ACC112 (cell line): ENCODE results near the gene PRDM16.

ENCODE experiments used
- H2AFZ ChIP-seq: fragments of 200-600 bp; sonication (generic); one replicate; pipeline ENCODE4 v1.6.0; 2017; ENCODE audit warnings: antibody characterized with exemption, low read length; ENCODE audit not compliant: unreplicated experiment
- H3K27ac ChIP-seq: fragments of 200-600 bp; sonication (generic); 2 replicates; pipeline ENCODE4 v1.5.1; 2014; ENCODE audit warnings: low read depth, mild to moderate bottlenecking, antibody characterized with exemption, low read length, moderate library complexity
- H3K27me3 ChIP-seq: fragments of 200-600 bp; sonication (generic); 2 replicates; pipeline ENCODE4 v1.6.1; 2014; ENCODE audit warnings: mild to moderate bottlenecking, antibody characterized with exemption, low read length, moderate library complexity, mixed read lengths; ENCODE audit not compliant: insufficient read depth
- H3K36me3 ChIP-seq: fragments of 200-600 bp; sonication (generic); 2 replicates; pipeline ENCODE4 v1.6.1; 2016; ENCODE audit warnings: mild to moderate bottlenecking, antibody characterized with exemption, low read length, moderate library complexity, mixed read lengths; ENCODE audit not compliant: insufficient read depth
- H3K4me1 ChIP-seq: fragments of 200-600 bp; sonication (generic); one replicate; pipeline ENCODE4 v1.6.1; 2016; ENCODE audit warnings: low read length, mixed read lengths; ENCODE audit not compliant: insufficient read depth, unreplicated experiment, control insufficient read depth
- H3K4me3 ChIP-seq: fragments of 200-600 bp; sonication (generic); 2 replicates; pipeline ENCODE4 v1.5.1; 2014; ENCODE audit warnings: mild to moderate bottlenecking, low read depth, low read length
- H3K79me2 ChIP-seq: fragments of 200-600 bp; sonication (generic); one replicate; pipeline ENCODE4 v1.6.0; 2016; ENCODE audit warnings: low read length; ENCODE audit not compliant: control insufficient read depth, unreplicated experiment, insufficient read depth

The PRDM16 gene

DNA sequence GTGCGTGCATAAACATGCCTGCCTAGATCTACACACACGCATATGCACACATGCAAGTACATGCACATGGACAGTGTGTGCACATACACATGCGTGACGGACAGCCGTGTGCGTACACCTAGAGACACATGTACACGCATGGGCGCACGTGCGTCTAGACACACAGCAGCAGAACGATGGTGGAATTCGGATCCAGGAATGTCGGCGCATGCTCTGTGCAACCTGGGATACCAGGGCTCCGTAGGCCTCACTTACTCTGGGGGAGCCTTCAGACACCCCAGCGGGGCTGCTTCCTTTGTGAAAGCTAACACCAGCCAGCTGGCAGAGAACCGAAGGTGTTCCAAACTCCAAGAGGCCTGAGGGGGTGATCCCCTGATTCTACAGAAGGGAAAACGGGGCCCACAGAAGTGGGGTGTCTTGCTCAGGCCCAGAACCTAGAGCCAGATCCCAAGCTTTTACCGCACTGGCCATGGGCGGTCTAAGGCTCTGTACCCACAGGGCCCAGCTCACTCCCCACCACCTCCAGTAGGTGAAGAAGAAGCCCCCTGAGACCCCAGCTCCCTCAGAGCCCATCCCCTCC is 358.0 kb downstream of the PRDM16 start:
- Histone ChIP-seq H3K27me3 (no peaks in the 10 kb centered on the region), H3K4me1 (no peaks in the 10 kb centered on the region), H3K27ac (no peak overlapping the region), H2AFZ (no peak overlapping the region), H3K4me3 (no peak overlapping the region), H3K79me2 (no peaks in the 10 kb centered on the region), H3K36me3 (no peaks in the 10 kb centered on the region)

DNA sequence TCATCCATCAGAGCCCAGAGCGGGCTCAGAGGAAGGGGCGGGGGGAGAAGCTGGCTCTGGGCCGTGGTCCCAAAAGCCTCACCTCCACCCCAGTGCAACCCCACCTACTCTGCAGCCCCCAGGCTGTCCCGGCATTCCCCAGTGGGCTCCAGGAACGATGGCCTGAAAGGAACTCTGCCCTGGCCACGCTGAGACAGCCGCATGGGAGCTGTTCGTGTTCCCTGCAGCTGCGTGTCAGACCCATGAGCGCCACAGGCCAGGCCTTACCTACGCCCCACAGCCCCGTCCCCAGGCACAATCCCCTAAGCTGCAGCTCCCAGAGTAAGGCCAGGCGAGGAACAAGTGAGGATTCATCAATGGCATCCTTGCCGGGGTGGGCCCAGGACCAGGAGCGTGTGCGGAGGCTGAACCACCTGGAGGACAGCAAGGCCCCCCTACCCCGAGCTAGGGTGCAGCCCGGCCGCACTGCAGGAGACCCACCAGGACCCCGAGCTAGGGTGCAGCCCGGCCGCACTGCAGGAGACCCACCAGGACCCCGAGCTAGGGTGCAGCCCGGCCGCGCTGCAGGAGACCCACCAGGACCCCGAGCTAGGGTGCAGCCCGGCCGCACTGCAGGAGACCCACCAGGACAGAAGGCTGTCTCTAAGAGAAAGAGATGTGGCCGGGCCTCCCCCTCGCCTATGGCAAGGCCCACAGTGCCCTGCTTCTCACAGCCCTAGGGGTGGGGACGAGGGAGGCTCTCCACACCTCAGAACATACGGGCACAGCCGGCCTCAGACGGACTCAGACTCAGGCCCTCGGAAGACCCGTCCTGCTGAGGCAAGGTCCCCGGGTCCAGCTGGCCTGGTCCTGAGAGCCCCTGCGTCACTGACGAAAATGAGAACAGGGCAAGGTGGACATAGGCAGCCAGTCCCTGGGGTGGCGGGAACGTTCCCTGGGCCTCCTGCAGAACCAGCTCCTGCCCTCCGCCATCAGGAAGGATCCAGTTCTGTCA is 359.0 kb downstream of the PRDM16 start:
- Histone ChIP-seq H3K4me1 (no peaks in the 10 kb centered on the region), H3K27ac (no peak overlapping the region), H3K4me3 (no peak overlapping the region), H3K36me3 (no peaks in the 10 kb centered on the region), H3K27me3 (no peaks in the 10 kb centered on the region), H3K79me2 (no peaks in the 10 kb centered on the region), H2AFZ (no peak overlapping the region)

DNA sequence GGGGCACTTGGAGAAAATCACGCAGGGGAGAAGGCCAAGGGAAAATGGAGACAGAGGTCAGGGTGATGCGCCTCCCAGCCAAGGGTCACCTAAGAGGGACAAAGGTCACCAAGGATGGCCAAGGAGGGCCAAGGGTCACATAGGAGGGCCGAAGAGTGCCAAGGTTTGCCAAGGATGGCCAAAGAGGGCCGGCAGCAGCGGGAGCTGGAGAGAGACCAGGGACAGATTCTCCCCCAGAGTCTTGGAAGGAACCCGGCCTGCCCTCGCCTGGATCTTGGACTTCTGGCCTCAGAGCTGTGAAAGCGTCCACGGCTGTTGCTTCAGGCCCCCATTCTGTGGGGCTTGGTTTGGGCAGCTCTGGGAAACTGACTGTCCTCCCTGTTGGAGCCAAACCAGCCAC is 359.9 kb downstream of the PRDM16 start:
- Histone ChIP-seq H3K79me2 (no peaks in the 10 kb centered on the region), H3K36me3 (no peaks in the 10 kb centered on the region), H2AFZ (no peak overlapping the region), H3K4me3 (no peak overlapping the region), H3K4me1 (no peaks in the 10 kb centered on the region), H3K27me3 (no peaks in the 10 kb centered on the region), H3K27ac (no peak overlapping the region)

GRCh38 chr1:3429320-3429719 is 360.3 kb downstream of the PRDM16 start:
- Histone ChIP-seq H3K27ac (no peak overlapping the region), H2AFZ (no peak overlapping the region), H3K4me1 (no peaks in the 10 kb centered on the region), H3K36me3 (no peaks in the 10 kb centered on the region), H3K27me3 (no peaks in the 10 kb centered on the region), H3K79me2 (no peaks in the 10 kb centered on the region), H3K4me3 (no peak overlapping the region)

- Histone ChIP-seq H3K27ac (no peak overlapping the region), H2AFZ (no peak overlapping the region), H3K4me3 (no peak overlapping the region), H3K27me3 (no peaks in the 10 kb centered on the region), H3K36me3 (no peaks in the 10 kb centered on the region), H3K4me1 (no peaks in the 10 kb centered on the region), H3K79me2 (no peaks in the 10 kb centered on the region)
These were observed 360.8 kb downstream of the PRDM16 start for GRCh38 chr1:3429766-3430165.

GRCh38 chr1:3430406-3430805 is 361.4 kb downstream of the PRDM16 start:
- no peak overlapping the region for H3K27ac ChIP-seq
- H3K79me2 ChIP-seq: no peaks in the 10 kb centered on the region
- H2AFZ ChIP-seq: no peak overlapping the region
- no peaks in the 10 kb centered on the region for H3K4me1 ChIP-seq
- no peaks in the 10 kb centered on the region for H3K36me3 ChIP-seq
- H3K4me3 ChIP-seq: no peak overlapping the region
- no peaks in the 10 kb centered on the region for H3K27me3 ChIP-seq

DNA sequence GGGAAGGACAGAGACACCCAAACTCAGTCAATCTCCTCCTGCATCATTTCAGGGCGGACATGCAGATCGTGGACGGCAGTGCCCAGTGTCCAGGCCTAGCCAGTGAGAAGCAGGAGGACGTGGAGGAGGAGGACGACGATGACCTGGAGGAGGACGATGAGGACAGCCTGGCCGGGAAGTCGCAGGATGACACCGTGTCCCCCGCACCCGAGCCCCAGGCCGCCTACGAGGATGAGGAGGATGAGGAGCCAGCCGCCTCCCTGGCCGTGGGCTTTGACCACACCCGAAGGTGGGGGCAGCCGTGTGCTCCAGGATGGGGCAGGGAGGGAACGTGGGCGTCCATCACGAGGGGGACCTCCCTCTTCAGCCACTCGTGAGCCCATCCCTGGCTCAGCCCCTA is 361.8 kb downstream of the PRDM16 start:
- no peak overlapping the region for H3K4me3 ChIP-seq
- no peaks in the 10 kb centered on the region for H3K4me1 ChIP-seq
- no peaks in the 10 kb centered on the region for H3K79me2 ChIP-seq
- H3K27ac ChIP-seq: no peak overlapping the region
- H2AFZ ChIP-seq: no peak overlapping the region
- H3K36me3 ChIP-seq: no peaks in the 10 kb centered on the region
- no peaks in the 10 kb centered on the region for H3K27me3 ChIP-seq

DNA sequence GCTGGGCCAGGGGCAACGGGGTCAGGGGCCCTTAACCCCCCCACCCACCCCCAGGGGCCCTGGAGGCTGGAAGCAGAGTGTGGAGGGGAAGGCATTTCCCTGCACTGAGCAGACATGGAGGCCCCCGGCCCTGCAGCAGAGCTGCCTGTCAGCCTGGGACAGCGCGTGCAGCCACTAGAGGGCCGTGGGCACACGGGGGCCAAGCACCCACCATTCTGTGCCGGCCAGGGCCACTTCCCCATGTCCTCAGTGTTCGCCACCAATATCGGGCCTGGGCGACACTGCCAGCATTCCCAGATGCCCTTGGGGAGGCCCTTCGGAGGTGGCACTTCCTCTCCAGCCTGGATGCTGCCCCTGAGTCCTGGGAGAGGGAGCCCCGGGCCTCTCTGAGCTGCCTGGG is 362.3 kb downstream of the PRDM16 start:
- Histone ChIP-seq H3K4me1 (no peaks in the 10 kb centered on the region), H3K27me3 (no peaks in the 10 kb centered on the region), H2AFZ (no peak overlapping the region), H3K4me3 (no peak overlapping the region), H3K79me2 (no peaks in the 10 kb centered on the region), H3K27ac (no peak overlapping the region), H3K36me3 (no peaks in the 10 kb centered on the region)

GRCh38 chr1:3431686-3432085 is 362.7 kb downstream of the PRDM16 start:
- H3K79me2 ChIP-seq: no peaks in the 10 kb centered on the region
- H2AFZ ChIP-seq: no peak overlapping the region
- no peaks in the 10 kb centered on the region for H3K27me3 ChIP-seq
- H3K27ac ChIP-seq: no peak overlapping the region
- no peaks in the 10 kb centered on the region for H3K36me3 ChIP-seq
- no peak overlapping the region for H3K4me3 ChIP-seq
- H3K4me1 ChIP-seq: no peaks in the 10 kb centered on the region

DNA sequence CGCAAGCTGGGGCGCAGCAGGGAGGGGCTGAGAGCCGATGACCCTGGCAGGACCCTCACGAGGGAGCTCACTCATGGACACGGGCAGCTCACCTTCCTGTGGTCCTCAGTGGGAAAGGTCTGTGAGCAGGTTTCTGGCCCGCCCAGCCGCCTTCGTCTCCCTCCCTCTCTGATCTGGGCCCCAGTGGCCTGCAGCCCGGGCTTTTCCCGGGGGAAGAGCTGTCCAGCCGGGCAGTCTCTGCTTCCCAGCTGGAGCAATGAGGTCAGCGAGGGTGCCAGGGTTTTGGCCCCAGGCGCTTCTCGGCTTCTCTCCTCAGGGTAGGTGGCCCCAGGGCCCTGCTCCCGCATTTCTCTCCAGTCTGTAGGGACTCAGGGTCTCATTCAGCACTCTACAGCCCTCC is 363.3 kb downstream of the PRDM16 start:
- H3K27me3 ChIP-seq: no peaks in the 10 kb centered on the region
- H3K36me3 ChIP-seq: no peaks in the 10 kb centered on the region

DNA sequence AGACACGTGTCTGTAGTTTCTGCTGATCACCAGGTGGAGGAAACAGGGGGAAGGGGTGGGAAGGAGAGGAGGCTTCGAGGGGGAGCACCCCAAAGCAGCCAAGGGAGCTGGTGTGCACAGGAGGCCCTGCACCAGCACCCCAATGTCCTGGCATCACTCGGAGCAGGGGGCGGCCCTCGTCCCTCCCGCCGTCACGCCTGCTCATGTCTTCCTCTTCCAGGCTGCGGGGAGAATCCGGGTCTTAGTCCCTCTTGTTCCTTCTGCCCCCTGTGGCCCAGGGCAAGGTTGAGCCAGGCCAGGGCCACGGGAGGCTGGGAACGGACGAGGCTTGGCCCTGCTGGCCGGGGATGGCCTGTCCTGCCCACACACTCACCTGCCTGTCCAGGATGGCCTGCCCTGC is 364.1 kb downstream of the PRDM16 start:
- H3K79me2 ChIP-seq: no peaks in the 10 kb centered on the region
- no peak overlapping the region for H3K4me3 ChIP-seq
- H3K27me3 ChIP-seq: no peaks in the 10 kb centered on the region
- no peak overlapping the region for H2AFZ ChIP-seq
- no peak overlapping the region for H3K27ac ChIP-seq
- H3K4me1 ChIP-seq: no peaks in the 10 kb centered on the region
- no peaks in the 10 kb centered on the region for H3K36me3 ChIP-seq

More for the DNA sequence above, 363.3 kb downstream of the PRDM16 start:
- Histone ChIP-seq H3K4me1 (no peaks in the 10 kb centered on the region), H3K4me3 (no peak overlapping the region), H2AFZ (no peak overlapping the region), H3K79me2 (no peaks in the 10 kb centered on the region), H3K27ac (no peak overlapping the region)
